K562 (cell line): ENCODE measurements around the gene PGGHG.

Source experiments
- CTCF ChIP-seq, 3 experiments: IDR thresholded peaks in 2 of 3; conservative IDR thresholded peaks in 1 of 3; 2 replicates each; pipeline ENCODE4 v1.5.1; 2011 to 2012; ENCODE audit warnings: low read length in 3 of 3, mild to moderate bottlenecking in 3 of 3, control low read depth in 2 of 3, improper control_type of control experiment in 1 of 3, inconsistent platforms in 1 of 3, low read depth in 1 of 3, mixed read lengths in 1 of 3, moderate library complexity in 1 of 3; ENCODE audit not compliant: insufficient read depth in 2 of 3
- HCFC1 ChIP-seq: IDR thresholded peaks from 2 replicates; pipeline ENCODE4 v1.6.1; 2012; ENCODE audit warnings: low read depth, low read length, improper control_type of control experiment
- NCOR1 ChIP-seq: fragments of 450-650 bp; IDR thresholded peaks from 2 replicates; pipeline ENCODE4 v1.6.1; 2016; ENCODE audit warnings: mild to moderate bottlenecking, moderate library complexity
- SMARCC2 ChIP-seq: fragments of 450-650 bp; IDR thresholded peaks from 2 replicates; pipeline ENCODE4 v1.6.1; 2017; ENCODE audit warnings: antibody characterized with exemption, moderate library complexity, mild to moderate bottlenecking, low read depth
- ZNF121 ChIP-seq: sonication (generic); formaldehyde crosslinking; conservative IDR thresholded peaks from 2 replicates; pipeline ENCODE4 v1.8.0; 2022; ENCODE audit warnings: missing genetic modification reagents

DNA sequence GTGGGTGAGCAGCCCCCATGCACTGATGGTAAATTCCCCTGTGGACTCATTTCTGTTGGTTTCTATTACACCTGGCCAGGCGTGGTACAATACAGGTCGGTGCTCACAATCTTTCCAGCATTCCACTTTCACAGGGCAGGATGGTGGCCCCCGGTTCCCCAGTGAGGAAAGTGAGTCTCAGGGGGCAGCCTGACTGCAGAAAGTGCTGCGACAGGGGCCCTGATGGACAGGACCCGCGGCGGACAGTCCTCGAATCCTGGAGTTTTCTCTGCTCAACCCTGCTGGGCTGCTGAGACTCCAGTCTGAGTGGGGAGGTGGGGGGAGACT, 3.1 kb upstream of the PGGHG start:
- TF ChIP-seq NCOR1 (no peak), SMARCC2 (no peak), ZNF121 (CRISPR knock-in tag) (no peak), CTCF (IDR thresholded peaks at IDR 0.05 in 2 of 3, conservative IDR thresholded peaks at IDR 0.05 in 1 of 3; ENCODE audit: insufficient read depth in 2 of 3, low read depth in 1 of 3, low read length in 3 of 3) (no peak), HCFC1 (no peak)
